WTC11 (cell line): Measurements from ENCODE around the gene NR5A1. TPM values are rescaled to one million over a fixed set of nuclear protein-coding genes. Genes with fewer than 3 reads are reported as not detected.

Source experiments
- ATAC-seq: fragments of 200-7000 bp; cut with Tn5 transposase; 2 replicates; pipeline ENCODE4 v1.10.0; 2021; ENCODE audit warnings: mild to moderate bottlenecking, moderate library complexity
- CTCF ChIA-PET: fragments of 300-600 bp; sonication (Branson Sonifier 250); formaldehyde crosslinking; loops from one replicate; lab custom pipeline; 2021; ENCODE audit warnings: antibody characterized with exemption; lab: Charles Lee
- POLR2A ChIA-PET: fragments of 350-600 bp; sonication (Branson Sonifier 250); formaldehyde crosslinking; loops from one replicate; lab custom pipeline; 2021; ENCODE audit warnings: antibody characterized with exemption; lab: Charles Lee
- DNase-seq: peaks from one replicate; pipeline ENCODE4 v3.0.0; 2021; ENCODE audit warnings: low spot score
- H3K27ac Mint-ChIP-seq: 2 replicates; pipeline ENCODE4 v1.8.0; 2021; ENCODE audit warnings: mixed read lengths
- H3K27me3 Mint-ChIP-seq: 2 replicates; pipeline ENCODE4 v1.8.0; 2021; ENCODE audit warnings: low read depth, mild to moderate bottlenecking, moderate library complexity, mixed read lengths
- H3K36me3 Mint-ChIP-seq: 2 replicates; pipeline ENCODE4 v1.8.0; 2021; ENCODE audit warnings: mixed read lengths
- H3K4me1 Mint-ChIP-seq: 2 replicates; pipeline ENCODE4 v1.8.0; 2022; ENCODE audit warnings: mixed read lengths
- H3K4me3 Mint-ChIP-seq: 2 replicates; pipeline ENCODE4 v1.8.0; 2021; ENCODE audit warnings: mild to moderate bottlenecking, moderate library complexity, mixed read lengths
- H3K9me3 Mint-ChIP-seq: 2 replicates; pipeline ENCODE4 v1.8.0; 2021; ENCODE audit warnings: mixed read lengths
- ELF4 ChIP-seq: sonication (generic); formaldehyde crosslinking; IDR thresholded peaks from 2 replicates; pipeline ENCODE4 v1.8.1; 2022; ENCODE audit warnings: low read depth, mild to moderate bottlenecking, moderate library complexity, missing genetic modification reagents
- EMX1 ChIP-seq: fragments of 250-450 bp; sonication (Bioruptor Pico); IDR thresholded peaks from 2 replicates; pipeline ENCODE4 v1.8.0; 2021; ENCODE audit warnings: mild to moderate bottlenecking
- FOXK1 ChIP-seq: sonication (generic); formaldehyde crosslinking; IDR thresholded peaks from 2 replicates; pipeline ENCODE4 v1.8.0; 2022; ENCODE audit warnings: mild to moderate bottlenecking, moderate library complexity, missing genetic modification reagents
- FOXP1 ChIP-seq: sonication (generic); formaldehyde crosslinking; IDR thresholded peaks from 2 replicates; pipeline ENCODE4 v1.8.0; 2022; ENCODE audit warnings: missing genetic modification reagents, mild to moderate bottlenecking, moderate library complexity, borderline replicate concordance
- IRF1 ChIP-seq: sonication (generic); formaldehyde crosslinking; IDR thresholded peaks from 2 replicates; pipeline ENCODE4 v1.8.0; 2023; ENCODE audit warnings: missing genetic modification reagents
- IRF2 ChIP-seq: sonication (generic); formaldehyde crosslinking; IDR thresholded peaks from 2 replicates; pipeline ENCODE4 v1.8.0; 2022; ENCODE audit warnings: low read depth, missing genetic modification reagents, borderline replicate concordance
- NFYB ChIP-seq: sonication (generic); formaldehyde crosslinking; conservative IDR thresholded peaks from 2 replicates; pipeline ENCODE4 v1.8.0; 2022; ENCODE audit warnings: low read depth, missing genetic modification reagents
- NR1H2 ChIP-seq: sonication (generic); formaldehyde crosslinking; IDR thresholded peaks from 2 replicates; pipeline ENCODE4 v1.9.0; 2021; ENCODE audit warnings: mild to moderate bottlenecking, moderate library complexity, missing genetic modification reagents
- PRDM15 ChIP-seq: sonication (generic); formaldehyde crosslinking; IDR thresholded peaks from 2 replicates; pipeline ENCODE4 v1.8.0; 2022; ENCODE audit warnings: missing genetic modification reagents
- PRRX2 ChIP-seq: fragments of 250-450 bp; sonication (Bioruptor Pico); IDR thresholded peaks from 2 replicates; pipeline ENCODE4 v1.8.0; 2021; ENCODE audit warnings: mild to moderate bottlenecking
- SOX15 ChIP-seq: fragments of 250-450 bp; sonication (Bioruptor Pico); IDR thresholded peaks from 2 replicates; pipeline ENCODE4 v1.9.0; 2021; ENCODE audit warnings: mild to moderate bottlenecking
- TEAD1 ChIP-seq: sonication (generic); formaldehyde crosslinking; IDR thresholded peaks from 2 replicates; pipeline ENCODE4 v1.8.0; 2022; ENCODE audit warnings: mild to moderate bottlenecking, missing genetic modification reagents
- TP53 ChIP-seq: sonication (generic); formaldehyde crosslinking; IDR thresholded peaks from 2 replicates; pipeline ENCODE4 v1.8.1; 2023; ENCODE audit warnings: mild to moderate bottlenecking, missing genetic modification reagents
- ZNF138 ChIP-seq: sonication (generic); formaldehyde crosslinking; conservative IDR thresholded peaks from 2 replicates; pipeline ENCODE4 v1.8.1; 2022; ENCODE audit warnings: mild to moderate bottlenecking, moderate library complexity, missing genetic modification reagents
- total RNA-seq: library from RNA; stranded (reverse); gene quantifications from 3 replicates; pipeline ENCODE4 v1.2.3, GENCODE V29; 2021
- TF ChIP-seq, protein P1 (sequence below): sonication (generic); formaldehyde crosslinking; conservative IDR thresholded peaks from 2 replicates; pipeline ENCODE4 v1.8.1; 2022; ENCODE audit warnings: mild to moderate bottlenecking, missing genetic modification reagents
- TF ChIP-seq, protein P2 (sequence below): fragments of 250-450 bp; sonication (Bioruptor Pico); IDR thresholded peaks from 2 replicates; pipeline ENCODE4 v1.9.0; 2021; ENCODE audit warnings: moderate library complexity, mild to moderate bottlenecking, inconsistent platforms, borderline replicate concordance
- TF ChIP-seq, protein P3 (sequence below): sonication (generic); formaldehyde crosslinking; IDR thresholded peaks from 2 replicates; pipeline ENCODE4 v1.8.1; 2023; ENCODE audit warnings: mild to moderate bottlenecking, missing genetic modification reagents, borderline replicate concordance
- TF ChIP-seq, protein P4 (sequence below): sonication (generic); formaldehyde crosslinking; IDR thresholded peaks from 2 replicates; pipeline ENCODE4 v1.8.1; 2023; ENCODE audit warnings: mild to moderate bottlenecking, moderate library complexity, missing genetic modification reagents
- TF ChIP-seq, protein P5 (sequence below): sonication (generic); formaldehyde crosslinking; IDR thresholded peaks from 2 replicates; pipeline ENCODE4 v1.8.1; 2023; ENCODE audit warnings: mild to moderate bottlenecking, missing genetic modification reagents, moderate library complexity
- TF ChIP-seq, protein P6 (sequence below): sonication (generic); formaldehyde crosslinking; IDR thresholded peaks from 2 replicates; pipeline ENCODE4 v1.8.0; 2023; ENCODE audit warnings: mild to moderate bottlenecking, missing genetic modification reagents

Gene NR5A1
- total RNA-seq, 1 experiment from 2014 or later: 0.77 TPM

GRCh38 chr9:124498499-124499146 lies 8.6 kb downstream of the NR5A1 start:
- DNase-seq (no peak), ATAC-seq (no peak; the same call in none of the 2 replicates)
- Mint-ChIP-seq H3K9me3 (no peaks in the 10 kb centered on the region), H3K27me3 (peaks cover 33% of the 10 kb centered on the region), H3K4me1 (peaks cover 3% of the 10 kb centered on the region), H3K36me3 (no peaks in the 10 kb centered on the region), H3K4me3 (no peak overlapping the region), H3K27ac (no peak overlapping the region)
- CTCF ChIA-PET: interaction anchor here (0.9 to 1.3 kb wide), 4 partner anchors 12 to 354 kb away, joined by 3 to 5 read pairs (median 4); partner anchors contain the start of gene WDR38
- POLR2A ChIA-PET: no interaction called here
- no peak for TF ChIP-seq TEAD1 (CRISPR knock-in tag)
- TF ChIP-seq, protein P1, sequence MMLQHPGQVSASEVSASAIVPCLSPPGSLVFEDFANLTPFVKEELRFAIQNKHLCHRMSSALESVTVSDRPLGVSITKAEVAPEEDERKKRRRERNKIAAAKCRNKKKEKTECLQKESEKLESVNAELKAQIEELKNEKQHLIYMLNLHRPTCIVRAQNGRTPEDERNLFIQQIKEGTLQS (CRISPR knock-in tag): no peak
- no peak for TF ChIP-seq SOX15
- no peak for TF ChIP-seq IRF2 (CRISPR knock-in tag)
- TF ChIP-seq, protein P2, sequence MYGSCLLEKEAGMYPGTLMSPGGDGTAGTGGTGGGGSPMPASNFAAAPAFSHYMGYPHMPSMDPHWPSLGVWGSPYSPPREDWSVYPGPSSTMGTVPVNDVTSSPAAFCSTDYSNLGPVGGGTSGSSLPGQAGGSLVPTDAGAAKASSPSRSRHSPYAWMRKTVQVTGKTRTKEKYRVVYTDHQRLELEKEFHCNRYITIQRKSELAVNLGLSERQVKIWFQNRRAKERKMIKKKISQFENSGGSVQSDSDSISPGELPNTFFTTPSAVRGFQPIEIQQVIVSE (CRISPR knock-in tag): no peak
- TF ChIP-seq, protein P3, sequence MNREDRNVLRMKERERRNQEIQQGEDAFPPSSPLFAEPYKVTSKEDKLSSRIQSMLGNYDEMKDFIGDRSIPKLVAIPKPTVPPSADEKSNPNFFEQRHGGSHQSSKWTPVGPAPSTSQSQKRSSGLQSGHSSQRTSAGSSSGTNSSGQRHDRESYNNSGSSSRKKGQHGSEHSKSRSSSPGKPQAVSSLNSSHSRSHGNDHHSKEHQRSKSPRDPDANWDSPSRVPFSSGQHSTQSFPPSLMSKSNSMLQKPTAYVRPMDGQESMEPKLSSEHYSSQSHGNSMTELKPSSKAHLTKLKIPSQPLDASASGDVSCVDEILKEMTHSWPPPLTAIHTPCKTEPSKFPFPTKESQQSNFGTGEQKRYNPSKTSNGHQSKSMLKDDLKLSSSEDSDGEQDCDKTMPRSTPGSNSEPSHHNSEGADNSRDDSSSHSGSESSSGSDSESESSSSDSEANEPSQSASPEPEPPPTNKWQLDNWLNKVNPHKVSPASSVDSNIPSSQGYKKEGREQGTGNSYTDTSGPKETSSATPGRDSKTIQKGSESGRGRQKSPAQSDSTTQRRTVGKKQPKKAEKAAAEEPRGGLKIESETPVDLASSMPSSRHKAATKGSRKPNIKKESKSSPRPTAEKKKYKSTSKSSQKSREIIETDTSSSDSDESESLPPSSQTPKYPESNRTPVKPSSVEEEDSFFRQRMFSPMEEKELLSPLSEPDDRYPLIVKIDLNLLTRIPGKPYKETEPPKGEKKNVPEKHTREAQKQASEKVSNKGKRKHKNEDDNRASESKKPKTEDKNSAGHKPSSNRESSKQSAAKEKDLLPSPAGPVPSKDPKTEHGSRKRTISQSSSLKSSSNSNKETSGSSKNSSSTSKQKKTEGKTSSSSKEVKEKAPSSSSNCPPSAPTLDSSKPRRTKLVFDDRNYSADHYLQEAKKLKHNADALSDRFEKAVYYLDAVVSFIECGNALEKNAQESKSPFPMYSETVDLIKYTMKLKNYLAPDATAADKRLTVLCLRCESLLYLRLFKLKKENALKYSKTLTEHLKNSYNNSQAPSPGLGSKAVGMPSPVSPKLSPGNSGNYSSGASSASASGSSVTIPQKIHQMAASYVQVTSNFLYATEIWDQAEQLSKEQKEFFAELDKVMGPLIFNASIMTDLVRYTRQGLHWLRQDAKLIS (CRISPR knock-in tag): no peak
- TF ChIP-seq, protein P4, sequence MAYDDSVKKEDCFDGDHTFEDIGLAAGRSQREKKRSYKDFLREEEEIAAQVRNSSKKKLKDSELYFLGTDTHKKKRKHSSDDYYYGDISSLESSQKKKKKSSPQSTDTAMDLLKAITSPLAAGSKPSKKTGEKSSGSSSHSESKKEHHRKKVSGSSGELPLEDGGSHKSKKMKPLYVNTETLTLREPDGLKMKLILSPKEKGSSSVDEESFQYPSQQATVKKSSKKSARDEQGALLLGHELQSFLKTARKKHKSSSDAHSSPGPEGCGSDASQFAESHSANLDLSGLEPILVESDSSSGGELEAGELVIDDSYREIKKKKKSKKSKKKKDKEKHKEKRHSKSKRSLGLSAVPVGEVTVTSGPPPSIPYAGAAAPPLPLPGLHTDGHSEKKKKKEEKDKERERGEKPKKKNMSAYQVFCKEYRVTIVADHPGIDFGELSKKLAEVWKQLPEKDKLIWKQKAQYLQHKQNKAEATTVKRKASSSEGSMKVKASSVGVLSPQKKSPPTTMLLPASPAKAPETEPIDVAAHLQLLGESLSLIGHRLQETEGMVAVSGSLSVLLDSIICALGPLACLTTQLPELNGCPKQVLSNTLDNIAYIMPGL: no peak
- TF ChIP-seq PRDM15 (CRISPR knock-in tag): no peak
- TF ChIP-seq PRRX2 (CRISPR knock-in tag): no peak
- no peak for TF ChIP-seq ELF4 (CRISPR knock-in tag)
- TF ChIP-seq NR1H2: no peak
- no peak for TF ChIP-seq ZNF138 (CRISPR knock-in tag)
- no peak for TF ChIP-seq EMX1 (CRISPR knock-in tag)
- TF ChIP-seq IRF1 (CRISPR knock-in tag): no peak
- TF ChIP-seq NFYB (CRISPR knock-in tag): no peak
- TF ChIP-seq, protein P5, sequence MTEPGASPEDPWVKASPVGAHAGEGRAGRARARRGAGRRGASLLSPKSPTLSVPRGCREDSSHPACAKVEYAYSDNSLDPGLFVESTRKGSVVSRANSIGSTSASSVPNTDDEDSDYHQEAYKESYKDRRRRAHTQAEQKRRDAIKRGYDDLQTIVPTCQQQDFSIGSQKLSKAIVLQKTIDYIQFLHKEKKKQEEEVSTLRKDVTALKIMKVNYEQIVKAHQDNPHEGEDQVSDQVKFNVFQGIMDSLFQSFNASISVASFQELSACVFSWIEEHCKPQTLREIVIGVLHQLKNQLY (CRISPR knock-in tag): no peak
- no peak for TF ChIP-seq FOXK1 (CRISPR knock-in tag)
- TF ChIP-seq FOXP1: no peak
- TF ChIP-seq, protein P6, sequence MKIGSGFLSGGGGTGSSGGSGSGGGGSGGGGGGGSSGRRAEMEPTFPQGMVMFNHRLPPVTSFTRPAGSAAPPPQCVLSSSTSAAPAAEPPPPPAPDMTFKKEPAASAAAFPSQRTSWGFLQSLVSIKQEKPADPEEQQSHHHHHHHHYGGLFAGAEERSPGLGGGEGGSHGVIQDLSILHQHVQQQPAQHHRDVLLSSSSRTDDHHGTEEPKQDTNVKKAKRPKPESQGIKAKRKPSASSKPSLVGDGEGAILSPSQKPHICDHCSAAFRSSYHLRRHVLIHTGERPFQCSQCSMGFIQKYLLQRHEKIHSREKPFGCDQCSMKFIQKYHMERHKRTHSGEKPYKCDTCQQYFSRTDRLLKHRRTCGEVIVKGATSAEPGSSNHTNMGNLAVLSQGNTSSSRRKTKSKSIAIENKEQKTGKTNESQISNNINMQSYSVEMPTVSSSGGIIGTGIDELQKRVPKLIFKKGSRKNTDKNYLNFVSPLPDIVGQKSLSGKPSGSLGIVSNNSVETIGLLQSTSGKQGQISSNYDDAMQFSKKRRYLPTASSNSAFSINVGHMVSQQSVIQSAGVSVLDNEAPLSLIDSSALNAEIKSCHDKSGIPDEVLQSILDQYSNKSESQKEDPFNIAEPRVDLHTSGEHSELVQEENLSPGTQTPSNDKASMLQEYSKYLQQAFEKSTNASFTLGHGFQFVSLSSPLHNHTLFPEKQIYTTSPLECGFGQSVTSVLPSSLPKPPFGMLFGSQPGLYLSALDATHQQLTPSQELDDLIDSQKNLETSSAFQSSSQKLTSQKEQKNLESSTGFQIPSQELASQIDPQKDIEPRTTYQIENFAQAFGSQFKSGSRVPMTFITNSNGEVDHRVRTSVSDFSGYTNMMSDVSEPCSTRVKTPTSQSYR (CRISPR knock-in tag): no peak
- TF ChIP-seq TP53 (CRISPR knock-in tag): no peak
